ENCODE measurements around the gene ACTN2.

ACTN2 gene

DNA sequence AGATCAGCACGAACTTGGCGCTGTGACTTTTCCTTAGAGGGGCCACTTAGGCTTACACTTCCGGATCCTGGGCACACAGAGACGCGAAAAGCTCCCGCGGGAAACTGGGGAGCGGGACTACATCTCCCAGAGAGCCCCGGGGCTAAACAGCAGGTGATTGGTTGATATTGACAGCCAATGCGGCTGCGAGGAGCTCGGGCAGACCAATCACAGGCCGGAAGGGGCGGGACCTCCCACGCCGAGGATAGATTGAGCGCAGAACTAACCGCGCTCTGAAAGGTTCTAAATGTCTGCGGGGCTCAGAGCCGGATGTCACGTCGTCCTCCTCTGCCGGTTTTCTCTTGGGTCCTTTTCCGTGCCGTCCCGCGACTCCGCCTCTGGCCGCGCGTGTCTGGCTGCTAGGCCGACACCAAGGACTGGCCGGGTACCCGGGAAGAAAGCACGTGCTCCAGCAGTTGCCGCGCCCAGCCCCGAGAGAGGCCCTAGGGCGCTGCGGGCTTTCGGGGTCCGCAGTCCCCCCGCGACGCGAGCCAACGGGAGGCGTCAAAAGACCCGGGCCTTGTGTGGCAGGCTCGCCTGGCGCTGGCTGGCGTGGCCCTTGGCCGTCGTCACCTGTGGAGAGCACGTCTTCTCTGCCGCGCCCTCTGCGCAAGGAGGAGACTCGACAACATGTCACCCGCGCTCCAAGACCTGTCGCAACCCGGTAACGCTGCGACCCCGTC is 108.9 kb downstream of the ACTN2 start, which contains the start of gene MTR:
MTR (plus strand) TSS at position 258 of the 722 bp plus-strand sequence; CDS start at position 670, 412 bp downstream.
- peaks cover 10% of the 10 kb centered on the region for H3K36me3 ChIP-seq
- H3K4me1 ChIP-seq, result peaks cover 27% of the 10 kb centered on the region
- no peak for TF ChIP-seq Cebpa-rat (IDR thresholded peaks at IDR 0.05)
- H3K27me3 ChIP-seq, result no peaks in the 10 kb centered on the region
- H3K4me3 ChIP-seq, result peak within 1 kb of the TSS; percentile 83
- peak within 1 kb of the TSS; percentile 83 for H3K4me2 ChIP-seq
- H3K9ac ChIP-seq, result peak within 1 kb of the TSS; percentile 91
- no peaks in the 10 kb centered on the region for H3K9me3 ChIP-seq
- peak within 1 kb of the TSS; percentile 92 for H3K27ac ChIP-seq
- H4K20me1 ChIP-seq, result peaks cover 30% of the 10 kb centered on the region; the same call in 1 of the 2 replicates

DNA sequence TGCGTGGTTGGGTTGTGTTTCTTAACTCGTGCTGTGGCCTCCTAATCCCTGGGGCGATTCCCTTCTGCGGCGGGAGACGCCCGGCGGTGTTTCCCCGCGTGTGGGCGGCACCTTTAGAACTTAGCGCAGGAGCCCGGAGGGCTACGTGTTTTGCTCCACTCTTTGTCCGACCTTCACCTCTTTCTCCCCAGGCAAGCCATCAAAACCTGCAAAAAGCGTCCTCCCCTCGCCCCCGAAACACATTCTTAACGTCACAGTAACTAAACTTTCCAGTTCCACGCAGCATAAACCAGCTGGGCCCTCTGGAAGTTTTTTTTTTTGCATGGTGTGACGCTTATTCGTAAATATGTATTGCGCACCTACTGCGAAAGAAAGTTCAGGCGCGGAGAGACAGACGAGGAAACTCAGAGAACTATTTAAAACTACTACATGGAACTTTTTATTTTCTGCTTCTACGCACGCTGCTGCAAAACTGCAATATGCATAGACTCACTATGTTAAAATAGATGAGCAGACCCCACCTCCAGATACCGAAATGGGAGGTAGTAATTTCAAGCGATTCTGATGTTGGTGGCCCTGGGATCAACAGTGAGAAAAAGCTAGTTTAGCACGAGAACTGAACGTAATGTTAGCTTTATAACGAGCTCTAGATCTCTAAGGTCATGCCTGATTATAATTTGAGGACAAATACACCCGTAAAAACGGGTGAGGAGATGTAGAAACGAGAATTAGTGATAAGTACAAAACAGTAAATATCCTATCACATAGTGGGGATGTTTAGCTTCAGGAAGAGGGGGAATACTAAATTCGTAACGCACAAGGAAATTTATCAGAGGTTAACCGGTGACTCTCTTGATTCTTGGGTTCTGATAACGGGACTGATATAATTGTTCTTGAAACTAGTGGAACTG is 109.7 kb downstream of the ACTN2 start:
- TF ChIP-seq Cebpa-rat (IDR thresholded peaks at IDR 0.05), result no peak
- Histone ChIP-seq H4K20me1 (peaks cover 38% of the 10 kb centered on the region; the same call in 1 of the 2 replicates), H3K9me3 (no peaks in the 10 kb centered on the region), H3K4me3 (peak overlapping the region; percentile 83), H3K4me2 (peak overlapping the region; percentile 83), H3K4me1 (peaks cover 27% of the 10 kb centered on the region), H3K9ac (peak overlapping the region; percentile 91), H3K27ac (peak overlapping the region; percentile 92), H3K36me3 (peaks cover 17% of the 10 kb centered on the region), H3K27me3 (no peaks in the 10 kb centered on the region)

DNA sequence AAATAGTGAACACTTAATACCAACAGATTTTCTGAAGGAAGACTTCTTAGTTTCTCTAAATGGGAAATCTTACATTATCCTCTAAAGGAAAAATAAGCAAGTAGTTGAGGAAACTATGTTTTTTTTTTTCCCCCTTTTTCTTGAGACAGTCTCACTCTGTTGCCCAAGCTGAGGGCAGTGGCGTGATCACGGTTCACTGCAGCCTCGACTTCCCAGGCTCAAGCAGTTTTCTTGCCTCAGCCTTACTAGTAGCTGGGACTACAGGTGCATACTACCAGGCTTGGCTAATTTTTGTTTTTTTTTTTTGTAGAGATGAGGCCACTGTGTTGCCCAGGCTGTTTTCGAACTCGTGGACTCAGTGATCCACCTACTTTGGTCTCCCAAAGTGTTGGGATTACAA is 112.7 kb downstream of the ACTN2 start:
- no peak overlapping the region for H3K4me3 ChIP-seq
- H3K27me3 ChIP-seq, result no peaks in the 10 kb centered on the region
- peak overlapping the region; percentile 83 for H3K4me2 ChIP-seq
- H3K36me3 ChIP-seq, result peaks cover 29% of the 10 kb centered on the region
- H3K27ac ChIP-seq, result no peak overlapping the region
- peaks cover 27% of the 10 kb centered on the region for H3K4me1 ChIP-seq
- TF ChIP-seq Cebpa-rat (IDR thresholded peaks at IDR 0.05), result no peak
- H3K9ac ChIP-seq, result no peak overlapping the region
- H4K20me1 ChIP-seq, result peaks cover 68% of the 10 kb centered on the region
- H3K9me3 ChIP-seq, result no peaks in the 10 kb centered on the region

DNA sequence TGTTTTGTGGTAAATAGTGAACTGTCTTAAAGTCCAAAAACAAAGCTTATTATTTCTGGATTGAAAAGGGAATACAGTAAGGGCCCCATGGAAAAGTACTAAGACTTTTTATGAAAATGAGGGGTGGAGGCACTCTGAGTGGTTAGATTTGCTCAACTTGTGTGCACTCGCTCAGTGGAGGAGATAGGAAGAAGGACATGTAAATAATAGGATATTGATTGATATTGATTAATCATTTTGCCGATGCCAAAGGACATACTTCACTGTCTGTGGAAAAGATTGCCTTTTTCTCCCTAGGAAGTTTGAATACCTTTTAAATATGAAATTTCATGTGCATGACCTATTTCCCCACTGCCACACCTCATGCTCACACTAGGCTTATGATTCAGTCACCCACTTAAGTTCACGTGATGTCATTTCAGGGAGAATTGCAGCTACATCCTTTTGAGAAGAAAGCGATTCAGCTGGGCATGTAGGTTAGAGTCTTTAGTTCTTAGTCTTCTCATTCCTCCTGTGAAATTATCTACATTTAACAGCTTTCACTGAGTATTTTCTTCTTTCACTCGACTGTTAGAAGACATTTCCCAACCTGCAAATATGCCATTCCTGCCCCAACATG is 113.8 kb downstream of the ACTN2 start:
- H3K4me1 ChIP-seq, result peaks cover 27% of the 10 kb centered on the region
- peaks cover 37% of the 10 kb centered on the region for H3K36me3 ChIP-seq
- no peak for TF ChIP-seq Cebpa-rat (IDR thresholded peaks at IDR 0.05)
- no peaks in the 10 kb centered on the region for H3K9me3 ChIP-seq
- no peak overlapping the region for H3K4me2 ChIP-seq
- no peak overlapping the region for H3K27ac ChIP-seq
- no peaks in the 10 kb centered on the region for H3K27me3 ChIP-seq
- H4K20me1 ChIP-seq, result peaks cover 75% of the 10 kb centered on the region
- H3K9ac ChIP-seq, result no peak overlapping the region
- H3K4me3 ChIP-seq, result no peak overlapping the region

DNA sequence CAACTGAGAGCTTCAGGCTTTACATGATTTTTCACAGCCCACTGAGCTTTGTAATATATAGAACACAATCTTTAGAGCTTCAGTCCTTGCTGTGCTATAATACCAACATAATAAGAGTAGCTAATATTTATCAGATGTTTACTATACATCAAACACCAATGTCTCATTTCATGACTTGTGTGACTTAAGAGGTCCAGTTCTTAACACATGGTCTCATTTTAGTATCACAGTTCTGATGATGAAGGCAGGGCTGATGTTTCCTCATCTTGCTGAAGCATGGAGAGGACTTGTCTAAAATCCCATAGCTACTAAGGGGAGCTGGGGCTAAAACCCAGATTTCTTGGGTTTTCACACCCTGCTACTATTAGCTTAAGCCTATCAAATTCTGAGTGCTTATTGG is 114.3 kb downstream of the ACTN2 start:
- Histone ChIP-seq H3K27me3 (no peaks in the 10 kb centered on the region), H3K9ac (no peak overlapping the region), H3K4me1 (peaks cover 27% of the 10 kb centered on the region), H3K27ac (no peak overlapping the region), H4K20me1 (peaks cover 79% of the 10 kb centered on the region), H3K9me3 (no peaks in the 10 kb centered on the region), H3K36me3 (peaks cover 42% of the 10 kb centered on the region), H3K4me2 (no peak overlapping the region), H3K4me3 (no peak overlapping the region)
- no peak for TF ChIP-seq Cebpa-rat (IDR thresholded peaks at IDR 0.05)

DNA sequence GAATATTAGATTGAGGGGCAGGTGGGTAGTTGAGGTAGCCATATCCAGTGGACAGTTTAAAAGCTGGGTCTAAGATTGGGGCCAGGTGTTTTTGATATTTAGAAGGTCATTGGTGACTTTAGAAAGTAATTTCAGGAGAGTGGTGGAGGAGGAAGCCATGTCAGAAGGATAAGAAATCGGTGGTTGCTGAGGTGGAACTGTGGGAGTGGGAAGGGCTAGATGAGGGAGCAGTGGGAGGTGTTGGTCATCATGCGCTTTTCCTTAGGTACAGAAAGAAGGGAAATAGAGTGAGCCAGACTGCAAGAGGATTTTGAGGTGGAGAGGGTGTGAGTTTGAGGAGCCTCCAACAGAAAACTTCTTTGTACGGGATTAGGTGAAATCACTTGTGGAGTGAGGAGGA is 116.0 kb downstream of the ACTN2 start:
- TF ChIP-seq Cebpa-rat (IDR thresholded peaks at IDR 0.05), result no peak
- Histone ChIP-seq H3K9ac (no peak overlapping the region), H3K36me3 (peaks cover 58% of the 10 kb centered on the region), H3K4me1 (peaks cover 20% of the 10 kb centered on the region), H3K27me3 (no peaks in the 10 kb centered on the region), H3K9me3 (no peaks in the 10 kb centered on the region), H3K27ac (no peak overlapping the region), H3K4me2 (no peak overlapping the region), H3K4me3 (no peak overlapping the region), H4K20me1 (peaks cover 85% of the 10 kb centered on the region)

DNA sequence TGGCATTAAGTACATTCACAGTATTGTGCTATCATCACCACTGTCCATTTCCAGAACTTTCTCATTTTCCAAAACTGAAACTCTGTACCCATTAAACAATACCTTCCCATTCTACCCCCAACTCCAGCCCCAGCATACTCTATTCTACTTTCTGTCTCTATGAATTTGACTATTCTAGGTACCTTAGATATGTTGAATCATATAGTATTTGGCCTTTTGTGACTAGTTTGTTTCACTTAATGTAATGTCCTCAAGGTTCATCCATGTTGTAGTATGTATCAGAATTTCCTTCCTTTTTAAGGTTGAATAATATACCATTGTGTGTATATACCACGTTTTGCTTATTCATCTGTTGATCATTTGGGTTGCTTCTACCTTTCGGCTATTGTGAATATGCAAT is 120.3 kb downstream of the ACTN2 start:
- no peaks in the 10 kb centered on the region for H3K4me1 ChIP-seq
- no peak overlapping the region for H3K4me2 ChIP-seq
- H3K27me3 ChIP-seq, result no peaks in the 10 kb centered on the region
- no peaks in the 10 kb centered on the region for H3K9me3 ChIP-seq
- H4K20me1 ChIP-seq, result peaks cover 46% of the 10 kb centered on the region
- H3K27ac ChIP-seq, result no peak overlapping the region
- H3K9ac ChIP-seq, result no peak overlapping the region
- no peak overlapping the region for H3K4me3 ChIP-seq
- TF ChIP-seq Cebpa-rat (IDR thresholded peaks at IDR 0.05), result no peak
- peaks cover 85% of the 10 kb centered on the region for H3K36me3 ChIP-seq

DNA sequence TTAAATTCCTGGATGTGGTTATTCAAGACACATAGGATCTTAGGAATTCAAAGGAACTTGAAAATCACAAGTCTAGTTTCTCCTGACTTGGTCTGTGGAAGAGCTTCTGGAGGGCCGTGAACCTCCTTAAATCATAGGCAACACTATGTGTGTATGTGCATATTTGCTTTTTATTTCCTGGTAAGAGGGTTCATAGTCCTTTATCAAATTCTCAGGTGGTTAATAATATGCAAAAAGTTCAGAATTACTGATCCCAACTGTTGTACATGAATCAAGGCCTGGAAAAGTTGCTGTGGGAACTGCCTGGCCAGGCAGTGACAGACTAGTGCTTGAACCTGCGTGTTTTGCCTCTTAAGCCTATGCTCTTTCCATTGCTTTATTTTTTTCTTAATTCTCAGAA is 121.7 kb downstream of the ACTN2 start:
- Histone ChIP-seq H3K4me1 (no peaks in the 10 kb centered on the region), H3K9me3 (no peaks in the 10 kb centered on the region), H3K27me3 (no peaks in the 10 kb centered on the region), H3K36me3 (peaks cover 97% of the 10 kb centered on the region), H3K9ac (no peak overlapping the region), H3K27ac (no peak overlapping the region), H3K4me3 (no peak overlapping the region), H4K20me1 (peaks cover 32% of the 10 kb centered on the region), H3K4me2 (no peak overlapping the region)
- TF ChIP-seq Cebpa-rat (IDR thresholded peaks at IDR 0.05), result no peak

DNA sequence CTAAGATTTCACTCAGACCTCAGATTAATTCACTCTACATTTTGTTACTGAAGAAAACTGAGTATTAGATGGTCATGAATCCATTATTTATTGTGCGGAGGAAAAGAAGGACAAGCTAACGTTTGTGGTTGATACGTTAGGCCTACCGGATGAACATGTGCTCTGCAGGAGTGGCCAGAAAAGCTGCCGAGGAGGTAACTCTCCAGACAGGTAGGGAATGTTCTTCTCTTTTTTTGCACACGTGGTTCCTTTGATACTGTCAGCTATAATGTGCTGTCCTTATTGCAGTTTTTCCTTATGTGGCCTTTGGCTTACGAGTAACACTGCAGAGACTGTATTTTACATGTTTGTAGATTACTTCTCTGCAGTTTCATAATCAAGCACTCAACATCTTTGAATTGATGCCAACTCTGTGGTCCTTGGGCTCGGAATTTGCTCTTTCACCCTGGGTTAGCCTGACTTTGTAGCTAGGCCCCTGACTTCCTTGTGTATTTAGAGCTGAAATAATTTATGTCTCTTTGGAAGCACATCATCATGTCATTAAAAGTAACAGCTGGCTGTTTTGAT is 122.3 kb downstream of the ACTN2 start:
- no peak for TF ChIP-seq Cebpa-rat (IDR thresholded peaks at IDR 0.05)
- no peak overlapping the region for H3K27ac ChIP-seq
- peaks cover 25% of the 10 kb centered on the region for H4K20me1 ChIP-seq
- no peak overlapping the region for H3K4me3 ChIP-seq
- no peak overlapping the region for H3K9ac ChIP-seq
- H3K9me3 ChIP-seq, result no peaks in the 10 kb centered on the region
- H3K4me1 ChIP-seq, result no peaks in the 10 kb centered on the region
- H3K4me2 ChIP-seq, result no peak overlapping the region
- peaks cover 97% of the 10 kb centered on the region for H3K36me3 ChIP-seq
- no peaks in the 10 kb centered on the region for H3K27me3 ChIP-seq

Measured in BLaER1 (cell line).